BE2C (cell line): Measurements from ENCODE around the gene SGMS1.
"Not testable (repeated sequence)": the region's sequence is repeated elsewhere in the genome, so short reads cannot be mapped to it uniquely, and the experiment has no call there.

Experiments
- DNase-seq: peaks from one replicate; pipeline ENCODE4 v3.0.0-alpha.2; 2020
- H3K27me3 ChIP-seq: fragments of 250-450 bp; sonication (Bioruptor Pico); 2 replicates; pipeline ENCODE4 v1.5.1; 2020; ENCODE audit warnings: mild to moderate bottlenecking
- H3K36me3 ChIP-seq: fragments of 250-450 bp; sonication (Bioruptor Pico); 2 replicates; pipeline ENCODE4 v1.5.1; 2020; ENCODE audit warnings: mild to moderate bottlenecking
- H3K4me1 ChIP-seq: fragments of 250-450 bp; sonication (Bioruptor Pico); 2 replicates; pipeline ENCODE4 v1.5.1; 2020
- H3K4me3 ChIP-seq: 2 replicates; pipeline ENCODE4 v1.5.1; 2011; ENCODE audit warnings: low read depth, low read length
- H3K9me3 ChIP-seq: fragments of 250-450 bp; sonication (Bioruptor Pico); 2 replicates; pipeline ENCODE4 v1.5.1; 2020
- CTCF ChIP-seq: IDR thresholded peaks from 2 replicates; pipeline ENCODE4 v1.5.1; 2012; ENCODE audit warnings: mild to moderate bottlenecking, low read depth, low read length

The SGMS1 gene

GRCh38 chr10:50501478-50501877 lies 122.3 kb downstream of the SGMS1 start:
- TF ChIP-seq CTCF = no peak
- H3K27me3 ChIP-seq = no peaks in the 10 kb centered on the region
- no peak for DNase-seq

GRCh38 chr10:50498465-50498864 lies 125.3 kb downstream of the SGMS1 start:
- no peaks in the 10 kb centered on the region for H3K36me3 ChIP-seq
- no peak for DNase-seq

More at GRCh38 chr10:50501478-50501877, 122.3 kb downstream of the SGMS1 start:
- Histone ChIP-seq H3K4me3 (no peak overlapping the region), H3K9me3 (no peaks in the 10 kb centered on the region), H3K36me3 (no peaks in the 10 kb centered on the region), H3K4me1 (no peaks in the 10 kb centered on the region; the same call in 1 of the 2 replicates)

GRCh38 chr10:50497758-50498157 lies 126.0 kb downstream of the SGMS1 start:
- DNase-seq = no peak
- TF ChIP-seq CTCF = no peak
- no peak overlapping the region for H3K4me3 ChIP-seq

More at GRCh38 chr10:50498465-50498864, 125.3 kb downstream of the SGMS1 start:
- H3K27me3 ChIP-seq = no peaks in the 10 kb centered on the region
- no peaks in the 10 kb centered on the region for H3K9me3 ChIP-seq
- TF ChIP-seq CTCF = no peak
- H3K4me3 ChIP-seq = no peak overlapping the region
- no peaks in the 10 kb centered on the region for H3K4me1 ChIP-seq

GRCh38 chr10:50496228-50496627 lies 127.5 kb downstream of the SGMS1 start:
- Histone ChIP-seq H3K36me3 (no peaks in the 10 kb centered on the region), H3K9me3 (no peaks in the 10 kb centered on the region), H3K4me3 (no peak overlapping the region), H3K27me3 (no peaks in the 10 kb centered on the region), H3K4me1 (no peaks in the 10 kb centered on the region)
- no peak for DNase-seq
- TF ChIP-seq CTCF = no peak

More at GRCh38 chr10:50497758-50498157, 126.0 kb downstream of the SGMS1 start:
- Histone ChIP-seq H3K4me1 (no peaks in the 10 kb centered on the region), H3K36me3 (no peaks in the 10 kb centered on the region), H3K9me3 (no peaks in the 10 kb centered on the region), H3K27me3 (no peaks in the 10 kb centered on the region)

- H3K4me3 ChIP-seq = no peak overlapping the region
- H3K36me3 ChIP-seq = no peaks in the 10 kb centered on the region
- H3K4me1 ChIP-seq = no peaks in the 10 kb centered on the region
- no peaks in the 10 kb centered on the region for H3K9me3 ChIP-seq
- TF ChIP-seq CTCF = no peak
- DNase-seq = no peak
- no peaks in the 10 kb centered on the region for H3K27me3 ChIP-seq
Observed at GRCh38 chr10:50490241-50490640, 133.5 kb downstream of the SGMS1 start.

- DNase-seq, H3K36me3 ChIP-seq, H3K4me1 ChIP-seq, H3K9me3 ChIP-seq, H3K27me3 ChIP-seq, H3K4me3 ChIP-seq: not testable (repeated sequence)
Observed at GRCh38 chr10:50484550-50484949, 139.2 kb downstream of the SGMS1 start.
